GM21723 (cell line): ENCODE measurements around the gene FOSL2.
A peak's percentile ranks its signal among the peaks of the same experiment; 100 is the strongest.

Source experiments
- ATAC-seq: cut with Tn5 transposase; IDR thresholded peaks from one replicate; pipeline ENCODE4 v1.9.1; 2021; ENCODE audit warnings: mild to moderate bottlenecking, moderate library complexity; ENCODE audit not compliant: unreplicated experiment

The FOSL2 gene

DNA sequence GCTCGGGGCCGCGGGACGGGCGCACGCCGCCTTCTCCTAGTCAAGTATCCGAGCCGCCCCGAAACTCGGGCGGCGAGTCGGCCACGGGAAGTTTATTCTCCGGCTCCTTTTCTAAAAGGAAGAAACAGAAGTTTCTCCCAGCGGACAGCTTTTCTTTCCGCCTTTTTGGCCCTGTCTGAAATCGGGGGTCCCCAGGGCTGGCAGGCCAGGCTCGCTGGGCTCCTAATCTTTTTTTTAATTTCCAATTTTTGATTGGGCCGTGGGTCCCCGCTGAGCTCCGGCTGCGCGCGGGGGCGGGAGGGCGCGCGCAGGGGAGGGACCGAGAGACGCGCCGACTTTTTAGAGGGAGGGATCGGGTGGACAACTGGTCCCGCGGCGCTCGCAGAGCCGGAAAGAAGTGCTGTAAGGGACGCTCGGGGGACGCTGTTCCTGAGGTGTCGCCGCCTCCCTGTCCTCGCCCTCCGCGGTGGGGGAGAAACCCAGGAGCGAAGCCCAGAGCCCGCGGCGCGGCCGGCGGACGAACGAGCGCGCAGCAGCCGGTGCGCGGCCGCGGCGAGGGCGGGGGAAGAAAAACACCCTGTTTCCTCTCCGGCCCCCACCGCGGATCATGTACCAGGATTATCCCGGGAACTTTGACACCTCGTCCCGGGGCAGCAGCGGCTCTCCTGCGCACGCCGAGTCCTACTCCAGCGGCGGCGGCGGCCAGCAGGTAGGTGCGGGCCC, 617 bp downstream of the FOSL2 start:
- ATAC-seq, result peak; percentile 19

DNA sequence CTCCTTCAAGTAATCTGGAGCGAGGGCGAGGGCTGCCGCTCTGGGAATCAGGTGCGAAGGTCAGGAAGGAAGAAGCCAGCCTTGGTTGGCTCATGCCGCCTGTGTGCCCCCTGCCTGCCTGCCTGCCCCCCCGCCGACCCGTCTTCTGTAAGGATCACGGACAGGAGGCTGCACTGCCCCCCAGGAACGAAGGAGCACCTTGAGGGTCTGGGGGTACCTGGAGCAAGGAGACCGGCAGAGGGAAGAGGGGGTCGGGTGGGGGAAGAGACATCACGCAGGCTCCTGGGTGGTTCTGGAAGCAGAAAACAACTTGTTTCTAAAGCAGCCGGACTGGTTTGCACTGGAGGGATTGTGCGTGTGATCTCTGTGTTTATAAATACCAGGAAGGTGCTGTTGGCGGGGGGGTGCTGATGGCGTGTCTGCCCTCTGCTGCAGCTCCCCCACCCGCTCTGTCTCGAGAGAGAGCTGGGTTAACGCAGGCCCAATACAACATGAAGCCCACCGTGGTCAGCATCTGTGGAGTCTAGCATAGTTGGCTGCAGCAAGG, 1.7 kb downstream of the FOSL2 start:
- no peak for ATAC-seq

DNA sequence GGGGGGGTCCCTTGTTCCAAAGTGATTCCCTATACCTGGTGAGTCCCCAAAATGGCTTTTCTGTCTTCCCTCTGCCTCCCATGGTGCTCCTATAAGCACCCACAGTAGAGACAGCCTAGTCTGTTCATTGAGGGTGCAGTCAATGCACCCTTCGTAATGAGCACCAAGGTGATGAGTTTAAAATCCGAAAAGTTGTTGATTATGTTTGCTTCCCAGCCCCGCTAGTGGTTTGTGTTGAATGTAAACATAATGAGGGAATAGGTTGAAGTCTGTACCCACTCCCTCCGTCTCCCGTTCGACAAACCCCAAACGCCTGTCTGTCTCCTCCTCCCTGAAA, 2.3 kb downstream of the FOSL2 start:
- no peak for ATAC-seq

DNA sequence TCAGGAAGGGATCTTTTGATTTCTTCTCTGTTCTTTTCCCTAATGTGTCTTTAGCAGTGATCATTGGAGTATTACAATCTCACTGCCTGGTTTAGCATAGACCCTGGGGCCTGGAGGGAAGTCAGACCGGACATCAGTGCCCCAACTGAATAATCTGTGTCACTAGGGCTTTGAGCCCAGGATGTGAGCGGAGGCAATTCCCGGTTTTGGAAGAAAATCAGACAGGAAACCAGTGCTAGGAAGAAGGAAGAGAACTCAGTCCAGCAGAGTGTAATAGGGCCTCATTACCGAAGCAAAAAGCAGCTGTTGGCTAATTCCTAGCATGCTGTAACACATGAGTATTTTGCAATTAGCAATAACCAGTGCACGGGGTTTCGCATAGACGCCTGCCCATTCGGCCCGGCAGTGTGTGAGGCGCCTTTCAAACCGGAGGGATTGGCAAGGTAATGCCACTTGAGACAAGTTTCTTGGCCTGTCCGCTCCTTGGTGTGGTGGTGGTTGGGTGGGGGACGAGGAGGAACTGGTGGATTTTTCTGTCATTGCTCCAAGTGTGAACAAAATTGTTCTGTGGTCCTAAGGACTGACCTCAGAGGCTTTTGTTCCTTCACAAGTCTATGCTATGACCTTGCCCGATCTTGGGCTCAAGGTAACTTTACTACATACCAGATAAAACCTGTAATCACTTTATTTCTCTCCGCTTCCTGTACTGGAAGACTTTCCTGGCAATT, 2.8 kb downstream of the FOSL2 start:
- ATAC-seq, result no peak

DNA sequence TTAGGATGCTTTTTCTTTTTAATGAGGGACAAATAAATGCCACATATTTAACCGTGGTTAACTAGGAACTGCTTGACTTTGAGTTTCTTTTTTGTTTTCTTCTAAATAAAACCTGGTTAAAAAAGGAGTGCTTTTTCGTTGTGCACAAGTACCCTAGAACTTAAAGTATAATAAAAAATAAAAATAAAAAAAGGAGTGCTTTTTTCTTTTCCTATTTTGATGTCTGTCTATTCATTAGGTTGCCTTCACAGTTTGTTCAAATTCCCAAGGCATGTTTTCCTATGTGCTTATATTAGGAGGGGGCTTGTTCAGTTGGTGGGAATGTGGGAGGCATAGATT, 4.4 kb downstream of the FOSL2 start:
- no peak for ATAC-seq

DNA sequence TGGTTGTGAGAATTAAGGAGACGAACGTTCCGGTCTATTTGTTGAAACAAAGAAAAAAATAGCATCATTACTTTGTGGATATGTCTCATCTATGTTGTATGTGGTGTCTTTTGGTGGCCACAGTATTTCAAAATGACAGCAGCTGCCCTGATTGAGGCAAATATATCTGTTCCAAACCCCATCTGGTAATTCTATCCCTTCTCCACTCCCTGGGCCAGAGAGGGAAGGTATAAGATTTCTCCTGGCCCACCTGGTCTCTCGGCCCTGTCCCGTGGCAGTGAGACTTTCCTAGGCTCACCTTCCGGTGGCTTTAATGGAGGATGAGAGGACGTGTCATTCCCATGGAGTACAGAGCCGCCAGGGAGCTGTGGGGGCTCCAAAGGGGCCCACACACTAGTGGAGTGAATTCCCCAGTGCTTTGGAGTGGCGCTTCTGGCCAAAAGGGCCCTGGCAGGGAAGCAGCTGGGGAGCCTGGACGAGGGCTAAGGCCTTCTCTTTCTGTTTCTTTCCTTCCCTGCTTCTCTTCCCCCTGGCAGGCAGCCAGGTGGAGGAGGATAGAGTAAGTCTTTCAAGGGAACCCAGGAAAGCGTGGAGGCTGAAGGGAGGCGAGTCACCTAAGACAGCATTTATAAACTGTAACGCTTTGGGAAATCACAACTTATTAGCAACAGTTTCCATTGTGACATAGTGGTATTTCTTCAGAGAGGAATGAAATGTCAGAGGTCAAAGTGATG, 5.6 kb downstream of the FOSL2 start:
- ATAC-seq, result no peak

DNA sequence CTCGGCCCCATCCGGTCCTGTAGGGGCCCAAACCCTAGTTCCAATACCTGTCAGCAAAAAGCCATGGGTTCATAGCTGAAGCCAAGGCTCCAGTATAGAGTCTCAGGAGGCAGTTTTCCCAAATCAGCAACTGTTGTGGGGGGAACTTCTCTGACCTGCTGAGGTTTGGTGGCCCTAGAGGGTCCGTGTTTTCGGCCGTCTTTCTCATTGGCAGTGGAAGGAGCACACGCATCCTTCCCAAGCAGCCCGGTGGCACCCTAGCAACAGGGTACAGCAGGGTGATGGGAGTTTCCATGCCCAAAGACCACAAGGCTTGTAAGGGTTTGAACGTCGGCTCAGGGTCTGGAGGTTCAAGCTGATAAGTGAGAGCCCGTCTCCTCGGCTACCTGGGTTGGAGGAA, 6.6 kb downstream of the FOSL2 start:
- no peak for ATAC-seq

DNA sequence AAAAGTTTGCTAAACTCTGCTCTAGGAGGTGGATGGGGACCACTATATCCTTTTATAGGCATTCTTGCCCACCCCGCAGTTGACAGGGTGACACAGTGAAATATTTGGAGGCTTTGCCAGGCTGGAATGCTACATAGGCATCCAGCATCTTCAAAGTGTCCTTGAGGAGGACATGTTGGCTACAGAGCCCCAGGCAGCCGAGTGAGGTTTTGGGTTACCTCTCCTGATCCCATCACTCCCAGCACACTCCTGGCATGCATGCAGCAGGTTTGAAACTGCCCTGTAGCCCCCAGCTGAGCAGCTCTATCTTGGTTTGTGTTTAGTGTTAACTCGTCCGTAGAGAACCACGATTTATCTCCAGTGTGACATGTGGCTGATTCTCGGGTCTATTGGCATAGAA, 7.3 kb downstream of the FOSL2 start:
- ATAC-seq, result no peak

DNA sequence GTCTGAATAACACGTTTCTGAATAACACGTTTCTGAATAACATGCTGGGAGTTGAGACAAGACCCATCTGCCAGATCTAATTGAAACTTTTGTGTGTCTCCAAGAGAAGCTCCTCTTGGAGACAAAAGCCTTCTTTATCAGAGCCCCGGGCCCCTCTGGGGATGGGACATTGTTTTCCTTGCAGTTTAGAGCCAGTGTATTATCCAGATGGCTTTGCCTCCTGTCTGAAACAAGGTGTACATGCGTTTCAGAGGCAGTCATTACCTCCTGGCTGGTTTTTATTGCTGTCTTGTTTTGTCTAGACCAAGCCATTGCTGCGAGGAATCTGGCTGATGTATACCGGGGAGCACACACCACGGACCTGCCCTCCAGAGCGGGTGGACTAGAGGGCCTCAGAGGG, 7.8 kb downstream of the FOSL2 start:
- no peak for ATAC-seq

DNA sequence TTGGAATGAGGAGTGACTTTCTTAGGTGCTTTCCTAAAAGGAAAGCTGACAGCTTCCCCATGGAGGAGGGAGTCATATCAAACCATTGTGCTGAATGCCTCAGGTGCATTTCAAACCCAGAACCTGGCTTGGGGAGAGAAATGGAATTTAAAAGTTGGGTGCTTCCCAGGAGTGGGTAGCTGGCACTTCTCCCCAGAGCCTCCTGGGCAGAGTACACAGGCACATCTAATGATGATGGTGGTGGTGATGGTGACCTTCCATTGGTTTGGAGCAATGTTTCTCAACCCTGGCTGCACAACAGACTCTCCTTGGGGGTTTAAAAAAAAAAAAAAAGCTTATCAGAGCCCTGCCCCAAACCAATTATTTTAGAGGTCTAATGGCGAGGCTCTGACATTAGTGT, 8.3 kb downstream of the FOSL2 start:
- no peak for ATAC-seq

DNA sequence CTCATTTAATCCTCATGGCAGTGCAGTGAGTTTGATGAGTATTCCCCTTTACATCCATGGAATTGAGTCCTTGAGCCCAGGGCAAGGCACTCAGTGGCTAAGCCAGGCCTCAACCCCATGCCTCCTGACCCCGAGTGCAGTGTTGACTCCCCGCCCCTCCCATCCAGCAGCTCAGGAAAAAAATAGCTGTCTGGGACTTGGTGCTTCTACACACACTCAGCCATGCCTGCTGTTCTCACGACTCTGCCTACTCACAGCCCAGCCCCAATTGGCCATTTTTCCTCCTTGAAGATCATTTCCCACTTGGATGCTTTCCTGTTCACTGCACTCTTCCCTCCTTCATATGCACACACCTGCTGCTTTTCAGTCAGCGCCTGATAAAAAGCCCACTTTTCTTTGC, 8.8 kb downstream of the FOSL2 start:
- ATAC-seq, result no peak

DNA sequence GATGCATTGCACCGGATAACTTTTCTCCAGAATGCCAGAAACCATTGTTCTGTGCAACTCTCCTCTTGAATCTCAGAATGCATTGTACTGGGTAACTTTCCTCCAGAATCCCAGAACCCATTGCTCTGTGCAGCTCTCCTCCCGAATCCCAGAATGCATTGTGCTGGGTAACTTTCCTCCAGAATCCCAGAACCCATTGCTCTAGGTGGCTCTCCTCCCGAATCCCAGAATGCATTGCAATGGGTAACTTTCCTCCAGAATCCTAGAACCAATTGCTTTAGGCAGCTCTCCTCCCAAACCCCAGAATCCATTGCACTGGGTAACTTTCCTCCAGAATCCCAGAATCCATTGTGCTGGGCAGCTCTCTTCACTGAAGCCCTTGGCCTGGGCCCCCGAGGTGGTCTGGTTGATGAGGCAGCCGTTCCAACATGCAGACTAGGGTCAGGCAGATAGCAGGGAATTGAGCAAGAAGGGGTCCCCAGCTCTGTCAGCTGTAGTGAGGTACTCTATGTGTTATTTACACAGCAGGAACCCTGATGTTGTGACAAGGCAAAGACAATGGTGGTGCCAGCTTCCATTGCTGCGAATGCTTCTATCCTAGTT, 9.4 kb downstream of the FOSL2 start:
- no peak for ATAC-seq

DNA sequence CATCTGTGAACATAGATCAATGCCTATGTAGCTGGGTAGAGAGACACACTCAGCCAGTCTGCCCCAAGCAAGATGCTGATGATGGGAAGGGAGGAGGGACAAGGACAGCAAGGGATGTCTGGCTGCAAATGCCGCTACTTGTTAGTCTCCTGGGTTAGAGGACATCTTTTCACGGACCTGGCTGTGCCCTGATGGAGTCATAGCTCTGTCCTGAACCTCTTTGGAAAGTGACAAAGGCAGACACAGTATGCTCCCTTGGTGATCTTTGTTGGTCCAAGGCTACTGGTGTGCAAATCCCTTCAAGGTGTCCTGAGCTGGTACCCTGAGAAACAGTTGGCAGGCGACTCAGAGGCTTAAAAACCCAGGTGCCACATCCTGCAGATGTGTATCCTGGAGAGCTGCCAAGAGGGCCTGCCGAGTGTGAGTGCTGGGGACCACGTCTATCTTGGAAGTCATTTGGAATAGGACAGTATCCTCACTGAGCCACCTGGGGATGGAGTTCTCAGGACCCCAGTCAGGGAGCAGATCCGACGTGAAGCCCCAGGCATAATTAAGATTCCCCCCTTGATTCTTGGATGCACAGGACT, 10.8 kb downstream of the FOSL2 start:
- ATAC-seq, result no peak

DNA sequence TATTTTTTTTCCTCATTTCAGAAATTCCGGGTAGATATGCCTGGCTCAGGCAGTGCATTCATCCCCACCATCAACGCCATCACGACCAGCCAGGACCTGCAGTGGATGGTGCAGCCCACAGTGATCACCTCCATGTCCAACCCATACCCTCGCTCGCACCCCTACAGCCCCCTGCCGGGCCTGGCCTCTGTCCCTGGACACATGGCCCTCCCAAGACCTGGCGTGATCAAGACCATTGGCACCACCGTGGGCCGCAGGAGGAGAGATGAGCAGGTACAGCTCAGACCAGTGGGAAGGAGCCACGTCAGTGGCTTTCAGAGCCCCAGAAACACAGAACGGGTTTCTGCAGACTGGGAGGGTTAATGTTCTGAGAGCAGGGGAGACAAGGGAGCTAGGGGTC, 11.4 kb downstream of the FOSL2 start:
- ATAC-seq, result no peak

DNA sequence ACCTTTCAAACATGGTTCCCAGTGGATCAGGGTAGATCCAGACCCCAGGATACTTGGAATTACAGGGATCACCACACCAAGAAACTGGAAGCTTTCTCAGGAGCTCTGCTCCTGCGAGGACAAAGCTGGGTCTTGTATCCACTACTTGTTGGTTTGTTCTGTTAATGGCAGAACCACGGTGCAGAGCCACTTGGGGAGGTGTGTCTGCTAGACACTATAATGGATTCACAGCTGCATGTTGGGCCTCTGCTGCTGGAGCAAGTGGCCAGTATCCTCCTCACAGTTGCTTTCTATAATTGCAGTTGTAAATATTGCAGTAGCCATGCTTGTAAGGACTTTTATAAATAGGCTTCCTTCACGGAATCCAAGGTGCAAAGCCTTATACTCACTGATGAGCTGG, 12.9 kb downstream of the FOSL2 start:
- no peak for ATAC-seq

DNA sequence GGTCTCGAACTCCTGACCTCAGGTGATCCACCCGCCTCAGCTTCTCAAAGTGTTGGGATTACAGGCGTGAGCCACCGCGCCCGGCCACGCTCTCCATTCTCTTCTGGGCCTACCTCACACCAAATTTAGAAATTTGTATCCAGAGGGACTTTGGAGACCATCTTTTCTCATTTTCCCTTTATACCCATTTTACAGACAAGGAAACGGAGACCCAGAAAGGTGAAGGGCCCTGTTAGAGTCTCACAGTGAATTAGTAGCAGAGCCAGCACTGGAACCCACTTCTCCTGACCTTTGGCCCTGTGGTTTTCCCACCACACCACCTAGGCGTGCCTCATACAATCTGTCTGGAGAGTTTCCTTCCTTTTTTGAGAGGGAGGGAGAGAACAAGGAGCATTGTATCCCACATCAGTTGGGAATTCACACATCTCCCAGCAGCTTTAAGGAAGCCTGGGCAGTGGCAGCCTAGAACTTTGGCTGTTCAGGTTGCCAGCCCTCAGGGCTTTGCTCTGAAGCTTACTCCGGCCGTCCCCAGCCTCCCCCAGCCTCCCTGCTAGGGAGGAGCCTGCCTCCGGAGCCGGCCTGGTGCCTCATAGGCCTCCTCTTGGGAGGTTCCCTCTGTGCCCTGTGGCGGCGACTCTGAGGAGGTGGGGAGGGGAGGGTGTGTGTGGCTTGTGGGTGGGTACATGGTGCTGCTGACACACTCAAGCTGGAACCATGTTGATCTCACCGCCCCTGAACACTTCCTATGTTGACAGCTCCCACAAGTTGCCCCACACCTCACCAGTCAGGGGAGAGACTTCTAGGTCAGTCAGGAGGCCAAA, 13.8 kb downstream of the FOSL2 start:
- no peak for ATAC-seq

DNA sequence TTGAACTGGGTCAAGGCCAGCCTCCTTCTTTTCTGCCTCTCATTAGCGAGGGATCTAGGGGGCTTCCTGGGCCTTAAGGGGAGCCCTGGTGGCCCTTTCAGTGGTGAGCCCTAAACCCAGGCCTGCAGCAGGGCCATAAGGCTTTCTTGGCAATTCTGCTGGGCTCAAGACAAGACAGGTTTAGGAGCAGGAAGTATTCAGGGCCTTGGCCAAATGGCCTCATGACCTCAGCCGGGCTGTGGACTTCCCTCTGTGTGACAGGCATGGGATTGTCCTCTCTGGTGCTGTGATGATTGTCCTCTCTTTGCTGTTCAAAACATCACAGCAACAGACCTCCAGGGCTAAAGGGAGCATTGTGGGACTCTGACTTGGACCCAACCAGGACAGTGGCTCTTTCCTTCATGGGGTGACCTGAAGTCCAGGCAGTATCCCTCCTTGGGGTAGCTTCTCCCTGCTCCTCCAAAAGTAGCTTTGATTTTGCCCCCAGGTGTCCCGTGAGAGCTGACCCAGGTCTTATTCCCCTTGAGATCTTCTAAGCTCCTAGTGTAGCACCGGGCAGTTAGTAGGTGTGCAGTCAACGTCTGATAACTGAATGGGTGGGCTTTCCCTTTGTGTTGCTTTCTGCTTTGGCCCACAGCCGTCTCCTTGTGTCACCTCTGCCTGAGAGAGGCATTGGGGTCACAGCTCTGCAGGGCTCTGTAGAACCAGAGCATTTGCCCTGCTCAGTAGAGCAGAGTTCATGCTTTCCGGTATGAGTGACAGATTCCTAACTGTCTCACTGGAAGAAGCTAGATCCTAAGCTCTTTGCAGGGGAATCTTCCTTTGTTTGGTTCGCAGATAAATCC, 14.7 kb downstream of the FOSL2 start:
- ATAC-seq, result no peak

DNA sequence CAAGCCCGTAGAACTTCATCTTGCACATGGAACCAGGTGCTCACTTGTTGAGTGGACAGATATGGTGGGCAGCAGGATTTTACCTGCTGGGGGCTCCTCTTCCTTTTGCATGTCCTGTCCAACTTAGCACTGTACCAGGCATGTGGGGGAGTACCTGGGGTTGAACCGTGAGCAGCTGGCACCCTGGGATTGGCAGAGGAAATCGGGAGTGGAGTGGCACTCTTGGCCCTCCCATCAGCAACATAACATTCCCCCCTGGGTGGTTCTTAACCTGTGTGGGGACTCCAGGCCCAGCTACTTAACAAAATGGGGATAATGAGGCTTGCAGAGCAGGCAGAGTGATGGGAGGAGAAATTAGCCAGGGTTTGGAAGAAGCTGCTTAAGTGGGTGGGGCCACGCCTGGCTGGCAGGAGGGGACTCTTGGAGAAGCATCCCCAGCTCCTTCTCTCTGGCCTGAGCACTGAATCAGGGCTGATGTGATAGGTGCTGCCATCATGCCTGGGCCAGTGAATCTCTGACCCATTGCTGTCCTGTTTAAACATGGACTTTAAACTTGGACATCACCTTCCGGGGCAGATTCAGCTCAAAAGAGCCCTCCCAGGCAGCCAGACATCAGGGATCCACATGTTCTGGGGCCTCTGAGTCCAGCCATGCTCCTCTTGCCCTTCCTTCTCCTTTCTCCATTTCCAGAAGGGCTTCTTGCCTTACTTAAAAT, 15.5 kb downstream of the FOSL2 start:
- ATAC-seq, result no peak
